GM12878 (cell line): Measurements from ENCODE around the gene CD164L2. TPM values are rescaled to one million over a fixed set of nuclear protein-coding genes. Genes with fewer than 3 reads are reported as not detected.

Experiments used
- ATAC-seq: fragments of 200-7000 bp; cut with Tn5 transposase; 3 replicates; pipeline ENCODE4 v1.9.1; 2020; ENCODE audit warnings: mild to moderate bottlenecking, moderate library complexity
- BruUV-seq: library from RNA; stranded (reverse); fragments of 400-500 nt; replicated peaks from 2 replicates; lab custom pipeline; 2021; lab: Mats Ljungman, UMichigan
- CTCF ChIA-PET: fragments of 300-600 bp; sonication (Branson Sonifier 250); formaldehyde crosslinking; extraction: SDS; loops from one replicate; lab custom pipeline; 2021; ENCODE audit warnings: inconsistent platforms; lab: Yijun Ruan, JAX
- POLR2A ChIA-PET: fragments of 350-600 bp; formaldehyde crosslinking; extraction: SDS; loops from one replicate; lab custom pipeline; 2021; ENCODE audit warnings: inconsistent platforms; lab: Charles Lee
- RAD21 ChIA-PET: fragments of 300-600 bp; sonication (Branson Sonifier 250); formaldehyde crosslinking; loops from one replicate; lab custom pipeline; 2023; ENCODE audit warnings: antibody characterized with exemption; ENCODE audit not compliant: unreplicated experiment; lab: Charles Lee
- SMC1A ChIA-PET: fragments of 300-600 bp; sonication (Branson Sonifier 250); formaldehyde crosslinking; loops from one replicate; lab custom pipeline; 2023; ENCODE audit not compliant: unreplicated experiment, uncharacterized antibody; lab: Charles Lee
- DNase-seq: peaks from one replicate; pipeline ENCODE4 v3.0.0-alpha.2; 2011; ENCODE audit warnings: low read depth, low spot score
- FAIRE-seq: peaks from 3 replicates; lab custom pipeline; 2011; peaks lifted over from hg19 to GRCh38; lab: Jason Lieb, UNC
- H2AFZ ChIP-seq: 2 replicates; pipeline ENCODE4 v1.6.0; 2011; ENCODE audit warnings: low read depth, low read length, control low read depth; ENCODE audit not compliant: control insufficient read depth
- H3K27ac ChIP-seq: 2 replicates; pipeline ENCODE4 v1.5.1; 2011; ENCODE audit warnings: control low read depth; ENCODE audit not compliant: control insufficient read depth, insufficient read depth
- H3K27me3 ChIP-seq, 2 experiments: replicated peaks in 1 of 2; 2 replicates each; pipeline versions ENCODE4 v1.6.0 to v1.6.1; 2011; ENCODE audit warnings: low read length in 1 of 2; ENCODE audit not compliant: control insufficient read depth in 2 of 2, insufficient read depth in 2 of 2
- H3K36me3 ChIP-seq, 2 experiments: 2 replicates each; pipeline ENCODE4 v1.5.1; 2011; ENCODE audit warnings: low read length in 1 of 2; ENCODE audit not compliant: control insufficient read depth in 2 of 2, insufficient read depth in 2 of 2
- H3K4me1 ChIP-seq: 2 replicates; pipeline ENCODE4 v1.6.1; 2011; ENCODE audit warnings: mild to moderate bottlenecking, low read length, moderate library complexity, mixed read lengths; ENCODE audit not compliant: control insufficient read depth, insufficient read depth
- H3K4me2 ChIP-seq: 2 replicates; pipeline ENCODE4 v1.6.0; 2011; ENCODE audit warnings: control low read depth; ENCODE audit not compliant: control insufficient read depth, insufficient read depth
- H3K4me3 ChIP-seq: fragments of 200-600 bp; sonication (generic); 2 replicates; pipeline ENCODE4 v1.5.1; 2016
- H3K79me2 ChIP-seq: 2 replicates; pipeline ENCODE4 v1.6.0; 2011; ENCODE audit warnings: low read length; ENCODE audit not compliant: control insufficient read depth, insufficient read depth
- H3K9ac ChIP-seq: 2 replicates; pipeline ENCODE4 v1.8.0; 2011; ENCODE audit warnings: low read length, control low read depth, mixed read lengths; ENCODE audit not compliant: control insufficient read depth, insufficient read depth
- H3K9me3 ChIP-seq: replicated peaks from 3 replicates; pipeline ENCODE4 v1.5.1; 2011; ENCODE audit warnings: mild to moderate bottlenecking, low read length; ENCODE audit not compliant: control insufficient read depth, insufficient read depth
- H4K20me1 ChIP-seq: 2 replicates; pipeline ENCODE4 v1.6.0; 2011; ENCODE audit not compliant: control insufficient read depth, insufficient read depth
- BCL11A ChIP-seq: IDR thresholded peaks from 2 replicates; pipeline ENCODE4 v1.6.1; 2011; ENCODE audit warnings: low read depth, low read length
- BRCA1 ChIP-seq: IDR thresholded peaks from 2 replicates; pipeline ENCODE4 v1.6.1; 2011; ENCODE audit warnings: low read depth, low read length, improper control_type of control experiment
- CBX5 ChIP-seq: sonication (generic); IDR thresholded peaks from 2 replicates; pipeline ENCODE4 v1.6.1; 2016; ENCODE audit warnings: low read depth, moderate library complexity, mild to moderate bottlenecking, inconsistent platforms
- EED ChIP-seq: sonication (generic); IDR thresholded peaks from 2 replicates; pipeline ENCODE4 v1.6.1; 2016; ENCODE audit warnings: antibody characterized with exemption, low read depth
- EGR1 ChIP-seq, 2 experiments: IDR thresholded peaks; 1 replicate in 1 of 2; 2 replicates in 1 of 2; pipeline ENCODE4 v1.6.1; 2011 to 2012; ENCODE audit warnings: low read depth in 2 of 2, low read length in 2 of 2, borderline replicate concordance in 1 of 2, mild to moderate bottlenecking in 1 of 2, moderate library complexity in 1 of 2
- HDAC2 ChIP-seq: fragments of 200-600 bp; sonication (generic); IDR thresholded peaks from 2 replicates; pipeline ENCODE4 v1.6.1; 2017
- IRF4 ChIP-seq: IDR thresholded peaks from 2 replicates; pipeline ENCODE4 v1.6.1; 2011; ENCODE audit warnings: low read depth, low read length
- JUND ChIP-seq: IDR thresholded peaks from 2 replicates; pipeline ENCODE4 v1.6.1; 2012; ENCODE audit warnings: low read depth, mild to moderate bottlenecking, low read length, improper control_type of control experiment, moderate library complexity
- NFYA ChIP-seq: IDR thresholded peaks from 2 replicates; pipeline ENCODE4 v1.6.1; 2011; ENCODE audit warnings: low read depth, mild to moderate bottlenecking, low read length, improper control_type of control experiment, borderline replicate concordance
- POLR2A ChIP-seq: IDR thresholded peaks from 2 replicates; pipeline ENCODE4 v1.6.1; 2011; ENCODE audit warnings: low read depth, mild to moderate bottlenecking, low read length
- RAD51 ChIP-seq: fragments of 450-650 bp; IDR thresholded peaks from 2 replicates; pipeline ENCODE4 v1.6.1; 2016; ENCODE audit warnings: moderate library complexity, mild to moderate bottlenecking, inconsistent platforms
- RBBP5 ChIP-seq: fragments of 200-600 bp; sonication (generic); conservative IDR thresholded peaks from 2 replicates; pipeline ENCODE4 v1.6.1; 2016
- SIN3A ChIP-seq: IDR thresholded peaks from 2 replicates; pipeline ENCODE4 v1.6.1; 2012; ENCODE audit warnings: low read depth, low read length, improper control_type of control experiment
- SIX5 ChIP-seq: IDR thresholded peaks from 2 replicates; pipeline ENCODE4 v1.6.1; 2011; ENCODE audit warnings: mild to moderate bottlenecking, low read depth, low read length, moderate library complexity; ENCODE audit not compliant: severe bottlenecking
- SMAD1 ChIP-seq: fragments of 450-650 bp; IDR thresholded peaks from 2 replicates; pipeline ENCODE4 v1.6.1; 2018; ENCODE audit warnings: mild to moderate bottlenecking, low read depth; ENCODE audit not compliant: partially characterized antibody
- SMAD5 ChIP-seq: IDR thresholded peaks from 2 replicates; pipeline ENCODE4 v1.6.1; 2016; ENCODE audit warnings: antibody characterized with exemption, low read depth
- SPI1 ChIP-seq: IDR thresholded peaks from 2 replicates; pipeline ENCODE4 v1.6.1; 2011; ENCODE audit warnings: low read depth, mild to moderate bottlenecking, low read length, moderate library complexity, borderline replicate concordance; ENCODE audit not compliant: insufficient read depth
- ZNF622 ChIP-seq: fragments of 450-650 bp; IDR thresholded peaks from 2 replicates; pipeline ENCODE4 v1.6.1; 2017; ENCODE audit warnings: mild to moderate bottlenecking, inconsistent platforms
- WGBS: methylation state at CpG from one replicate; pipeline ENCODE4 v1.1.6; 2016; ENCODE audit warnings: low lambda C conversion rate; ENCODE audit not compliant: insufficient replicate concordance, insufficient coverage; ENCODE audit errors: missing lambda C conversion rate; 5-methylcytosine and 5-hydroxymethylcytosine counted together
- in situ Hi-C: fragments of 300-500 bp; cut with MboI; formaldehyde crosslinking; loops from 9 replicates; pipeline ENCODE4 v1.14.3; 2018; ENCODE audit warnings: mixed read lengths
- intact Hi-C: fragments of 100-400 bp; cut with micrococcal nuclease; formaldehyde crosslinking; loops from one replicate; pipeline ENCODE4 v1.14.2; 2022; ENCODE audit not compliant: unreplicated experiment
- polyA plus RNA-seq, 11 experiments: library from polyadenylated mRNA; depleted of rRNA in 4 of 11; unstranded in 6 of 11; stranded (reverse) in 5 of 11; fragments of >200 nt; fragmentation: Nextera tagmentation in 4 of 11; fragmentation: Illumina TruSeq in 1 of 11; extraction: Ambion mirVana in 4 of 11; extraction: Trizol in 1 of 11; gene quantifications; 1 replicate in 1 of 11; 2 replicates in 10 of 11; pipeline versions ENCODE4 v1.2.1 to v1.2.3, GENCODE V29; 2011 to 2016; ENCODE audit warnings: inconsistent platforms in 2 of 11, missing spikeins in 2 of 11, low read depth in 1 of 11
- total RNA-seq, 4 experiments: library from RNA; depleted of rRNA in 3 of 4; stranded (reverse); fragments of >200 nt in 3 of 4; fragmentation: Illumina TruSeq in 1 of 4; extraction: Trizol in 1 of 4; gene quantifications; 2 replicates each; pipeline versions ENCODE4 v1.2.1 to v1.2.3, GENCODE V29; 2013 to 2021
- TF ChIP-seq, protein P1 (sequence below): IDR thresholded peaks from 2 replicates; pipeline ENCODE4 v1.6.1; 2011; ENCODE audit warnings: low read depth, mild to moderate bottlenecking, low read length, moderate library complexity, borderline replicate concordance; ENCODE audit errors: extremely low read depth
- TF ChIP-seq, protein P2 (sequence below): IDR thresholded peaks from 2 replicates; pipeline ENCODE4 v1.6.1; 2012; ENCODE audit warnings: mild to moderate bottlenecking, low read depth, low read length

The CD164L2 gene
- total and polyA plus RNA-seq, 10 of the 15 experiments (the other 5 are each of a cell fraction or from before 2014, with no cell fraction given): not detected

DNA sequence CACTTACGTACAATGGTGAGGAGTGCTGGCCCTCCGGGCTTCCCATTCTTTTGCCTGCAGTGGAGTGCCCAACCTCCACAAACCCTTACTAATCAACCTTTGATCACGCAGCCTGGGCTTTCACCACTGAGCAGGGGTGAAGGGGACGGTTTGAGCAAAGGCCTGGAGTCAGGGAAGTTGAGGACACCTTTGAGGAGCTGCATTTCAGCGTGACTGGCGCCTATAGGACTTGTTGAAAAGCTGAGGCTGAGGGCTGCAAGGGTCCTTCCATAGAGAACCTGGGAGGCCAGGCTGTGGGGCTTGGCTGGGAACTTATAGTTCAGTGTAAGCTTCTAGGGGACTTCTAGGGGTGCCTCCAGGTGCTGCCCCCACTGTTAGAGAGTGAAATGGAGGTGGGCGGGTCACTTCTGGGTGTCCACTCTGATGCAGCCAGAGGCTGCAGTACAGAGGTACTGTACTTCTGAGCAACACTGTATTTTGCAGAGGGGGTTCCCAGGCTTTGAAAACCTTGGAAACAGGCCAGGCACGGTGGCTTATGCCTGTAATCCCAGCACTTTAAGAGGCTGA is 31.5 kb downstream of the CD164L2 start (continued):
- TF ChIP-seq NFYA (no peak), BRCA1 (no peak), POLR2A (no peak), SMAD1 (no peak), BCL11A (no peak), CBX5 (no peak), SPI1 (no peak), SIN3A (no peak), ZNF622 (no peak)
- TF ChIP-seq, protein P1, sequence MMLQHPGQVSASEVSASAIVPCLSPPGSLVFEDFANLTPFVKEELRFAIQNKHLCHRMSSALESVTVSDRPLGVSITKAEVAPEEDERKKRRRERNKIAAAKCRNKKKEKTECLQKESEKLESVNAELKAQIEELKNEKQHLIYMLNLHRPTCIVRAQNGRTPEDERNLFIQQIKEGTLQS: no peak

DNA sequence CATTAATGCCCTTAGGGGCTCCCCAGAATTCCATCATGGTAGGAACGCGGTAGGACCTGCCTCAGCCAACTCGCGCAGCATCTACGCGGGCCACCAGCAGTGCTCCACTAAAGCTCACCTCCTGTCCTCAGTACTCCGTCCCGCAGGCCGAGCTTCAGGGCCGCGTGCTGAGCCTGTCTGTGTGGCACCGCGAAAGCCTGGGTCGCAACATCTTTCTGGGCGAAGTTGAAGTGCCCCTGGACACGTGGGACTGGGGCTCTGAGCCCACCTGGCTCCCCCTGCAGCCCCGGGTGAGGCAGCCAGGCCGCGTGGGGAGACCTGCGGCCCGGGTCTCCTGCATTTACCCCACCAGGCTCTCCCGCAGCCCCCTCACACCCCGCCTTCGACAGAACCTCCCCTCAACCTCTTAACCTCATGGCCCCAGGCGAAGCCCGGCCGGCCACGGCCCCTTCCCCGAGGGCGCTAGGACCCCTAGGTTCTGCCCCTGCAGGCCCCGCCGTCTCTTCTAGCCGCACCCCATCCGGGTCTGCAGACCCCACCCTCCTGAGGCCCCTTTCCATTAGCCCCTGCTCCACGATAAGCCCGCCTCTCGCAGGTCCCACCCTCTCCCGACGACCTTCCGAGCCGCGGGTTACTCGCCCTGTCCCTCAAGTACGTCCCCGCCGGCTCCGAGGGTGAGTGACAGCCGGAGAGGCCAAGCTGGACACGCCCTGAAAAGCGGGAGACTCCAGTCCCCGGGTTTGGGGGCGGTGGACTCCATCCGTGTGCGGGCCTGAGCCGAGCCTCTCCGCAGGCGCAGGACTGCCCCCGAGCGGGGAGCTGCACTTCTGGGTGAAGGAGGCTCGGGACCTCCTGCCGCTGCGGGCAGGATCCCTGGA is 32.2 kb downstream of the CD164L2 start:
- Histone ChIP-seq H3K27me3 (no peaks in the 10 kb centered on the region), H2AFZ (no peak overlapping the region), H3K4me2 (no peak overlapping the region), H3K9ac (no peak overlapping the region), H3K27ac (no peak overlapping the region), H3K79me2 (no peaks in the 10 kb centered on the region), H3K36me3 (no peaks in the 10 kb centered on the region), H4K20me1 (no peaks in the 10 kb centered on the region), H3K4me3 (no peak overlapping the region), H3K4me1 (no peaks in the 10 kb centered on the region; the same call in 1 of the 2 replicates), H3K9me3 (no peaks in the 10 kb centered on the region)
- ATAC-seq (no peak), FAIRE-seq (no peak), DNase-seq (no peak)
- ChIA-PET CTCF (interaction anchor here (0.6 to 8.3 kb wide), 3 partner anchors 37 to 84 kb away, joined by 3 to 77 read pairs (median 3); no protein-coding TSS in a partner anchor), SMC1A (no interaction called here), POLR2A (no interaction called here), RAD21 (no interaction called here)
- no TSS peak for BruUV-seq
- intact Hi-C loops: no loop called here
- WGBS: 91% methylated on average over 50 of the region's 62 CpGs
- in situ Hi-C loops: no loop called here
- TF ChIP-seq EED (no peak), SMAD5 (no peak), IRF4 (no peak), RBBP5 (no peak), JUND (no peak), RAD51 (no peak), HDAC2 (no peak), EGR1 (IDR thresholded peaks at IDR 0.05; ENCODE audit: borderline replicate concordance in 1 of 2, low read depth in 2 of 2, low read length in 2 of 2) (no peak), SIX5 (no peak)
- TF ChIP-seq, protein P2, sequence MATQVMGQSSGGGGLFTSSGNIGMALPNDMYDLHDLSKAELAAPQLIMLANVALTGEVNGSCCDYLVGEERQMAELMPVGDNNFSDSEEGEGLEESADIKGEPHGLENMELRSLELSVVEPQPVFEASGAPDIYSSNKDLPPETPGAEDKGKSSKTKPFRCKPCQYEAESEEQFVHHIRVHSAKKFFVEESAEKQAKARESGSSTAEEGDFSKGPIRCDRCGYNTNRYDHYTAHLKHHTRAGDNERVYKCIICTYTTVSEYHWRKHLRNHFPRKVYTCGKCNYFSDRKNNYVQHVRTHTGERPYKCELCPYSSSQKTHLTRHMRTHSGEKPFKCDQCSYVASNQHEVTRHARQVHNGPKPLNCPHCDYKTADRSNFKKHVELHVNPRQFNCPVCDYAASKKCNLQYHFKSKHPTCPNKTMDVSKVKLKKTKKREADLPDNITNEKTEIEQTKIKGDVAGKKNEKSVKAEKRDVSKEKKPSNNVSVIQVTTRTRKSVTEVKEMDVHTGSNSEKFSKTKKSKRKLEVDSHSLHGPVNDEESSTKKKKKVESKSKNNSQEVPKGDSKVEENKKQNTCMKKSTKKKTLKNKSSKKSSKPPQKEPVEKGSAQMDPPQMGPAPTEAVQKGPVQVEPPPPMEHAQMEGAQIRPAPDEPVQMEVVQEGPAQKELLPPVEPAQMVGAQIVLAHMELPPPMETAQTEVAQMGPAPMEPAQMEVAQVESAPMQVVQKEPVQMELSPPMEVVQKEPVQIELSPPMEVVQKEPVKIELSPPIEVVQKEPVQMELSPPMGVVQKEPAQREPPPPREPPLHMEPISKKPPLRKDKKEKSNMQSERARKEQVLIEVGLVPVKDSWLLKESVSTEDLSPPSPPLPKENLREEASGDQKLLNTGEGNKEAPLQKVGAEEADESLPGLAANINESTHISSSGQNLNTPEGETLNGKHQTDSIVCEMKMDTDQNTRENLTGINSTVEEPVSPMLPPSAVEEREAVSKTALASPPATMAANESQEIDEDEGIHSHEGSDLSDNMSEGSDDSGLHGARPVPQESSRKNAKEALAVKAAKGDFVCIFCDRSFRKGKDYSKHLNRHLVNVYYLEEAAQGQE: no peak
